HG02610 (cell line): ENCODE data around the gene TMPRSS12.
"Not testable (repeated sequence)": the region's sequence is repeated elsewhere in the genome, so short reads cannot be mapped to it uniquely, and the experiment has no call there.

Experiments
- ATAC-seq: cut with Tn5 transposase; IDR thresholded peaks from one replicate; pipeline ENCODE4 v1.9.1; 2021; ENCODE audit warnings: mild to moderate bottlenecking, moderate library complexity; ENCODE audit not compliant: unreplicated experiment

The TMPRSS12 gene

DNA sequence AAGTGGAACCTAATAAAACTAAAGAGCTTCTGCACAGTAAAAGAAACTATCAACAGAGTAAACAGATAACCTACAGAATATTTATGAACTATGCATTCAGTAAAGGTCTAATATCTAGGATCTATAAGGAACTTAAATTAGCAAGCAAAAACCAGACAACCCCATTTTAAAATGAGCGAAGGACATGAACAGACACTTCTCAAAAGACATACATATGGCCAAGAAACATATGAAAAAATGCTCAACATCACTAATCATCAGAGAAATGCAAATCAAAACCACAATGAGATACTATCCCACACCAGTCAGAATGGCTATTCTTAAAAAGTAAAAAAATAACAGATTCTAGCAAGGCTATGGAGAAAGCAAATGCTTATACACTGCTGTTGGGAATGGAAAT is 12.5 kb downstream of the TMPRSS12 start:
- ATAC-seq = not testable (repeated sequence)

DNA sequence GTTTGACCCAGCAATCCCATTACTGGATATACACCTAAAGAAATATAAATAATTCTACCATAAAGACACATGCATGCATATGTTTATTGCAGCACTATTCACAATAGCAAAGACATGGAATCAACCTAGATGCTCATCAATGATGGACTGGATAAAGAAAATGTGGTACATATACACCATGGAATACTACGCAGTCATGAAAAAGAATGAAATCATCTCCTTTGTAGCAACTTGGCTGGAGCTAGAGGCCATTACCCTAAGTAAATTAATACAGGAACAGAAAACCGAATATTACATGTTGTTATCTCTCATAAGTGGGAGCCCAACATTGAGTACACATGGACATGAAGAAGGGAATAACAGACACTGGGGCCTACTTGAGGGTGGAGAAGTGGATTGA is 13.0 kb downstream of the TMPRSS12 start:
- not testable (repeated sequence) for ATAC-seq

DNA sequence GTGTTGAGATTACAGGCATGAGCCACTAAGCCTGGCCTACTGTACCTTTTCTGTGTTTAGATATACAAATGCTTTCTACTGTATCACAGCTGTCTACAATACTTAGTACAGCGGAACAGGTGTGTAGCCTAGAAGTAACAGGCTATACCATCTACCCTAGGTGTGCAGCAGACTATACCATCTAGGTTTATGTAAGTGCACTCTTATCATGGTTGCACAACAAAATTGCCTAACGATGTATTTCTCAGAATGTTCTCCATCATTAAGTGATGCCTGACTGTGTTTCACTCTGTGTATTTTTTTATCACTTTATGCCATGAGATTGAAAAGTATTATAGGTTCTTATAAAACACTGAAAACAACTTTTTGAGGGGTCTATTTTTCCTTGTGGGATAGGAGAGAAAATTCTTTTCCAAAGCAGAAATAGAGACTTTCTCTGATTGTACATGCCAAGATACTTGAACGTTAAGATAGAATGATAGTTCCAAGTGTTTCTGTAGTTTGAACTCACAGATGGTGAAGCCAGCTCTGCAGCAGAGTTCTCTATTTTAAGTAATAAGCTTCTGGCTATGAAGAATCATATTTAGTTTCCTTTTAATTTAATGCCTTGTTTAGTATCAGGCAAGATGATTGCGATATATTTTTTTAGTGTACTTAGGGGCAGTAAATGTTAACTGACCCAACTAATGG is 17.0 kb downstream of the TMPRSS12 start:
- no peak for ATAC-seq

DNA sequence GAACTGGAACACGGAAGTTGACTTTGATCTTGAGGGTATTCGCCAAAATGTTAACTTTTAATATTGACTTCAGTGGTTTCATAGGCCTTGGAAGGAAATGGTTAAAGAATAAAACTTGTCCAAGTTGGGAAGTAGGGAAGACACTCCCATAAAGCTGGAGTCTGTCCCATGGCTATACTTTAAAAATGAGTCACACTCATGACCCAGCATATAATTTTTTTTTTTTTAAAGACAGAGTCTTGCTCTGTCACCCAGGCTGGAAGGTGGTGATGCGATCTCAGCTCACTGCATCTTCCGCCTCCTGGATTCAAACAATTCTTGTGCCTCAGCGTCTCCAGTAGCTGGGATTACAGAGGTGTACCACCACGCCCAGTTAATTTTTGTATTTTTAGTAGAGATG is 19.6 kb downstream of the TMPRSS12 start:
- ATAC-seq = no peak

DNA sequence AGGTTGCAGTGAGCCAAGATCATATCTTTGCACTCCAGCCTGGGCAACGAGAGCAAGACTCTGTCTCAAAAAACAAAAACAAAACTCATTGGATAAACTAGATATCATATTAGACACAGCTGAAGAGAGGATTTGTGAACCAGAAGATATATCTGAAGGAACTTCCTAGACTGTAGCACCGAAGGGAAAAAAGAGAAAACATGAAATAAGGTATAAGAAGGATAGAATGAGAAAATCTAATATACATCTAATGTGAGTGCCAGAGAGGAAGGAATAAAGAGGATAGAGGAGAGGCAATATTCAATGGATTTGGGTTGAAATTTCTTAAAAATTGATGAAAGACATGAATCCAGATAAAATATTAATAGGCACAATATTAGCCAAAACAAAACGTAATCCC is 22.5 kb downstream of the TMPRSS12 start:
- ATAC-seq = no peak

DNA sequence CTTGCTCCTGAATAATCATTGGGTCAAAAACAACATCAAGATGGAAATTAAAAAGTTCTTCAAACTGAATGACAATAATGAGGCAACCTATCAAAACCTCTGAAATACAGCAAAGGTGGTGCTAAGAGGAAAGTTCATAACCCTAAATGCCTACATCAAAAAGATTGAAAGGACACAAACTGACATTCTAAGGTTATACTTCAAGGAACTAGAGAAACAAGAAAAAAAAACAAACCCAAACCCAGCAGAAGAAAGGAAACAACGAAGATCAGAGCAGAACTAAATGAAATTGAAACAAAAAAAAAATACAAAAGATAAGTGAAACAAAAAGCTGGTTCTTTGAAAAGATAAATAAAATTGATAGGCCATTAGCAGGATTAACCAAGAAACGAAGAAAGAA is 26.2 kb downstream of the TMPRSS12 start:
- ATAC-seq = not testable (repeated sequence)

DNA sequence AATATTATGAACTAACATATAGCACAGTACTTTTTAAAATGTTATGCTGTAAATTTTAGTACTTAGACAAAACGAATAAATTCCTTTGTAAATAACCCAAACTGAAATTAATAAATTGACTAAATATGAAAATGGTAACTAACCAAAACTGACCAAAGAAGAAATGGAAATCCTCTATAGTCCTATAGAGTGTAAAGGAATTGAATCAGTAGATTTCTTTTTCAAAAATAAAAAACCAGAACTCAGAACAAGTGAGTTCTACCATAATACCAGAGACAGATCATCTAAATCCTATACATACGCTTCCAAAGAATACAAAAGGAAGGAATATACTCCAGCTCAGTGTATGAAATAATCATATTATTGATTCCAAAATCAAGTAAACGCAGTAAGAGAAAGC is 39.8 kb downstream of the TMPRSS12 start:
- ATAC-seq = no peak

DNA sequence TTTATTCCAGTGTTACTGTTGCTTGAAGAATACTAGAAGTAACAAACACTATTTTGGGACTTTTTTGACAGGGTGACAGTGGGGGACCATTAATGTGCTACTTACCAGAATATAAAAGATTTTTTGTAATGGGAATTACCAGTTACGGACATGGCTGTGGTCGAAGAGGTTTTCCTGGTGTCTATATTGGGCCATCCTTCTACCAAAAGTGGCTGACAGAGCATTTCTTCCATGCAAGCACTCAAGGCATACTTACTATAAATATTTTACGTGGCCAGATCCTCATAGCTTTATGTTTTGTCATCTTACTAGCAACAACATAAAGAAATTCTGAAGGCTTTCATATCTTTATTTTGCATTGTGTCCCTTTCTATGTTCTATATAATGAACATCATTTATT is 44.5 kb downstream of the TMPRSS12 start:
- no peak for ATAC-seq

DNA sequence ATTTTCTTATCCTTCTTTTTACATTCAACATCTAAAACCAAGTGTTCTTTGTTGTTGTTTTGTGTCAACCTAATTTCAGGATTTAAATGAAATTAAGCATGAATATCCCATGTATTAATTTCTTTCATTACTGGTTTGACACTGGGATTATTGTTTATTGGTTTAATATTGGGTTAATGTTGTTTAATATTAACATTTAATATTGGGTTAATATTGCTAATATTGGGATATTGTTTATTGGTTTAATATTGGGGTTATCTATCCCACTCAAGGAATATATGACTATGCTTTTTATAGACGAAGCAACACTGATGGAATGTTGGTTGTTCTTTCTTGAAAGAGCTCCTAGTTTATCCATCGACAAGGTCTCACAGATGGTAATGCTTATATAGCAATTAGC is 45.9 kb downstream of the TMPRSS12 start:
- ATAC-seq = no peak

DNA sequence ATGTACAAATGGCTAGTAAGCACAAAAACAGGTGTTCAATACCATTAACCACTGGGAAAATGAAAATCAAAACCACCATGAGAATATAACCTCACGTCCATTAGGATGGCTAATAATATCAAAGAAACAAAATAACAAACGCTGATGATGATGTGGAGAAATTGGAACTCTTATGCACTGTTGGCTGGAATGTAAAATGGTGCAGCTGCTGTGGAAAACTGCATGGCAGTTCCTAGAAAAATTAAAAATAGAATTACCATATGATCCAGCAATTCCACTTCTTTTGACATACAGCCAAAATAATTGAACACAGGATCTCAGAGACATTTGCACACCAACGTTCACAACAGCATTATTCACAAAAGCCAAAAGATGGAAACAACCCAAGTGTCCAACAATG is 51.5 kb downstream of the TMPRSS12 start:
- no peak for ATAC-seq

DNA sequence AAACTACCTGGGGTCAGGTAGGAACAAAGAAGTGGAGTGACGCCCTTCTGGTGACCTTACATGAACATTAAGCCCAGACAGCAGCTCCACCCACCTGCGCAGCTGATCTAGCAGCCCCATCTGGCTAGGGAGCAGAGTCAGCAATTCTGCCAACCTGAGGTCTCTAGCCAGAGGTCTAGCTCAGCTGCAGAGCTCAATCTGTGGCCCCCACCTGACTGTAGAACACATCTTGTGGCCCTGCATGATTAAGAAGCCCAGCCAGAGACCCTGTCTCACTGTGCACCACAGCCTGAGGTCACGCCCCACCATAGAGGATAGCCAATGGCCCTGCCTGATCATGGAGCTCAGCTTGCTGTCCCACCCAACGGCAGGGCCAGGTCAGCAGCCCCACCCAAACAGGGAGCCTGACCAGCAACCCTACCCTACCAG is 59.0 kb downstream of the TMPRSS12 start:
- ATAC-seq = no peak

DNA sequence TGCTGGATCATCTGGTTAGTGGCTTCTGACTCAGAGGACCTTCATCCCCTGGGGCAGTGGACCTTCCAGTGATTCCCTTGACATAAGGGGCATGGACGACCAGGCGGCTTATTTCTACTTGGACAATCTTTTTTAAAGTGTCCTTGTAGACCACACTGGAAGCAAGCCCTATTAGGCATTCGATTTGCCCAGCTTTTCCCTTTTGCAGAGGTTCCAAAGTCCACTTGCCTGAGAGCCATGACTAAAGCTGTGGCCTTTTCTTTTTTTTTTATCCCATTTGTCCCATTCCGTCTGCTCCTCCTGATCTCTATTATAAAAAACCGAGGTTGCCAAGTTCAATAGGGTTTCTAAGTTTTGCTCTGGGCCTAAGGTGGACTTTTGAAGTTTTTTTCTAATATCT is 65.8 kb downstream of the TMPRSS12 start:
- not testable (repeated sequence) for ATAC-seq

DNA sequence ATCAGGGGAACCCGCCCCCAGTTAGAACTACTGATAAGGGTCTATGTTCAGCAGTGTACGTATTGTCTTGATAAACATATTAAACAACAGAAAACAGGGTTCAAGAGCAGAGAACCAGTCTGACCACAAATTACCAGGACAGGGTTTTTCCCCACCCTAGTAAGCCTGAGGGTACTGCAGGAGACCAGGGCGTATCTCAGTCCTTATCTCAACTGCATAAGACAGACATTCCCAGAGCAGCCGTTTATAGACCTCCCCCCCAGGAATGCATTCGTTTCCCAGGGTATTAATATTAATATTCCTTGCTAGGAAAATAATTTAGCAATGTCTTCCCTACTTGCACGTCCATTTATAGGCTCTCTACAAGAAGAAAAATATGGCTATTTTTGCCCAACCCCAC is 69.6 kb downstream of the TMPRSS12 start:
- not testable (repeated sequence) for ATAC-seq

DNA sequence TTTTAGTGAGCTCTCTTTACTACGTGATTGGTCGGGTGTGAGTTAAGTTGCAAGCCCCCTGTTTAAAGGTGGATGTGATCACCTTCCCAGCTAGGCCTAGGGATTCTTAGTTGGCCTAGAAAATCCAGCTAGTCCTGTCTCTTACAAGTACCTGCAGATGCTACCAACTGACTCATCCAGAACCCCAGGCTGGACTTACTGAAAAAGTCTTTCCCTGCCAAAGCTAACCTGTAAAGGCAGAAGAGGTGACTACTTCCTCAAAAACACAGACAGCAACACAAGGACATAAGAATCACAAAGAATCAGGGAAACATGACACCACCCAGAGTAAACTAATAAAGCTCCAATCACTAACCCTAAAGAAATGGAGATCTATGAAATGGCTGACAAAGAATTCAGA is 70.5 kb downstream of the TMPRSS12 start:
- no peak for ATAC-seq

DNA sequence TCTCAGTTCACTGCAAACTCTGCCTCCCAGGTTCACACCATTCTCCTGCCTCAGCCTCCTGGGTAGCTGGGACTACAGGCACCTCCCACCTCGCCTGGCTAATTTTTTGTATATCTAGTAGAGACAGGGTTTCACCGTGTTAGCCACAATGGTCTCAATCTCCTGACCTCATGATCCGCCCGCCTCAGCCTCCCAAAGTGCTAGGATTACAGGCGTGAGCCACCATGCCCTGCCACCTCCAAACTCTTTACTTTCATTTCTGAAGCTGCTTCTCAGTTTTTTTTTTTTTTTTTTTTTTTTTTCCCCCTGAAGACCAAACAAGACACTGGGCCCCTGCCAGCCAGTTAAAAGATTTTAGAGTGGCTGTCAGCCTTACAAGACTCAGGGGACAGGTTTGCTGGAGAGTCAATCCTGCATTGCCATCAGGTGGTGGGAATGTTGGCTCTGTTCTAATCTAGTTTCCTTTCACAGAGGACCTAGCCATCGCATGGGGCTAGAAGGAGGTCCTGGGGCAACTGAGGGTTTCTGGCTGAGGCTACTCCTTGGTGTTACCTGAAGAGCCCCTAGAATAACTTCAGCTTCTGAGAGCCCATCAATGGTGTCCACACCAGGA is 72.3 kb downstream of the TMPRSS12 start:
- no peak for ATAC-seq

DNA sequence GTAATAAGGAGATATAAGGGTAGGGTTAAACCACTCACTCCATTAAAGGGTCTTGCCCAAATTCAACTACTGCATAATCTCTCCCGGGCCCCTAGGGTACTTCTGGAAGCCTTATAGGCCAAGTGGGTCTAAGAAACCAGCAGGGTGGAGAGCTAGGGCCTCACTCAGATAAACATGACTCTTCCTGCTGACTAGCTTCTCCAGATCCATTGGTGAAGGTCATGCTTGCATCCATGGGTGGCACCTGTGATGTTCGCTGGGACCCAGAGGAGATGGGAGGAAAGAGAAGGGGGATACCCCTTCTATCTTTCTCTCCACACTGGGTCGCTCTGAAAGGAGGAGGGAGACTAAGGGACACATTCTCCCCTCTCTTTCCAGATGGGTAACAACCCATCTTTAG is 73.6 kb downstream of the TMPRSS12 start:
- ATAC-seq = no peak

DNA sequence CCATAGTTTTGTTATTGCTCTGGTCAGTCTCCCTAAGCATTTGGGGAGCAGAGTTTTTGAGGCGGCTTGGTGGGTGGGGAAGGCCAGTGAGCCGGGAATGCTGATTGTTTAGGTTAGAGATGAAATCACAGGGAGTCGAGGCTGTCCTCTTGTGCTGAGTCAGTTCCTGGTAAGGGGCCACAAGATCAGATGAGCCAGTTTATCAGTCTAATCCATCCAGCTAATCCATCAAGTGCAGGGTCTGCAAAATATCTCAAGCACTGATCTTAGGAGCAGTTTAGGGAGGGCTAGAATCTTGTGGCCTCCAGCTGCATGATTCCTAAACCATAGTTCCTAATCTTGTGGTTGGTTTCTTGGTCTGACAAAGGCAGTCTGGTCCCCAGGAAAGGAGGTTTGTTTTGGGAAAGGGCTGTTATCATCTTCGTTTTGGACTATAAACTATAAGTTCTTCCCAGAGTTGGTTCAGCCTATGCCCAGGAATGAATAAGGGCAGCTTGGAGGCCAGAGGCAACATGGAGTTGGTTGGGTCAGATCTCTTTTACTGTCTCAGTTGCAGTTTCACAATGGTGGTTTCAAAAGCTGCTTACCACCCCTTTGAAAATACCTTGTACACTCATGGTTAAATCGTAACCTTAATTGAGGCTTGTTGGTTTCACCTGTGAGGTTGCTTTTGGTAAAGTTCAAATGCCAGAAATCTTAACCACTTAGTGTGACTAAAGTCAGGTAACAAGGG is 76.0 kb downstream of the TMPRSS12 start:
- no peak for ATAC-seq

DNA sequence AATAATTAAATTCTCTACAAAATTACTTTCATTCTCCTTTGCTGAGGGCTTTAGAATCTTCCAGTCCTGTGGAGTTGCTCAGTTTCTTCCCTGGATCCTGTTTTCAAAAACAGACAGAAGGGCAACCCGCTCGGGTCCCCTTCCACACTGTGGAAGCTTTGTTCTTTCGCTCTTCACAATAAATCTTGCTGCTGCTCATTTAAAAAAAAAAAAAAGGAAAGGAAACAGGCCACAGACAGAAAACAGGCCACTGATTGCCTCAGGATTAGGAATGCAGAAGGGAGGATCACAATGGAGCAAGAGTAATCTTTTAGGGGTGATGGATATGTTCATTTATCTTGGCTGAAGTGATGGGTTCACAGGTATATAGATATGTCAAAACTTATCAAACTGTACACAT is 80.1 kb downstream of the TMPRSS12 start:
- no peak for ATAC-seq

DNA sequence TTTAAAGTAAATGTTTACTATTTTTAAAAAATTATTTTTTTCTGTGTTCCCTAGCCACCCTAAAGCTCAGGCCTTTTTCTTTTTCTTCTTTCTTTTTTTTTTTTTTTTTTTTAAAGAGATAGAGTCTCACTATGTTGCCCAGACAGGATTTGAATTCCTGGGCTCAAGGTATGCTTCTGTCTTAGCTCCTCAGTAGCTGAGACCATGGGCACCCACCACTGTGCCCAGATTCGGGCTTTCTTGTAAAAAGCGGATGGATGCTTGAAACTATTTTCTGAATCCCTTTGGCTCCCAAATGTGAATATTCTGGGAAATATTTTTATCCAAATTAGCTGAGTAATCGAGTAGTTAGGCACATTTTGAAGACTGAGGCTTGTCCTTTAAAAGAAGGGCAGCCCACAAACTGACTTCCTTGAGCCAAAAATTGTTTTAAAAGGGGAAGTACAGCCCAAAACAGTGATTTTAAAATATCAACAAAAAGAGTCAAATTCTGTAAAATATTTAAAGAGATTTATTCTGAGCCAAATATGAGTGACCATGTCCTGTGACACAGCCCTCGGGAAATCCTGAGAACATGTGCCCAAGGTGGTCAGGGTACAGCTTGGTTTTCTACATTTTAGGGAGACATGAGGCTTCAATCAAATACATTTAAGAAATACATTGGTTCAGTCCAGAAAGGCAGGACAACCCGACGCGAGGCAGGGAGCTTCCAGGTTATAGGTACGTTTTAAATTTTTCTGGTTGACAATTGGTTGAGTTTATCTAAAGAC is 80.8 kb downstream of the TMPRSS12 start:
- no peak for ATAC-seq

DNA sequence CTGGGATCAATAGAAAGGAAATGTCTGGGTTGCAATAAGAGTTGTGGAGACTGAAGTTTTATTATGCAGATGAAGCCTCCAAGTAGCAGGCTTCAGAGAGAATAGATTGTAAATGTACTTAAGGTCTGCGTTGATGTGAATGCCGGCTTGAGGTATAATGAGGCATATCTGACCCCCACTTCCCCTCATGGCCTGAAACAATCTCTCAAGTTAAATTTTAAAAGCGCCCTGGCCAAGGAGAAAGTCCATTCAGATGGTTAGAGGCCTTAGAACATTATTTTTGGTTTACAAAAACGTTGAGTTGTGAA is 81.4 kb downstream of the TMPRSS12 start:
- ATAC-seq = peak; percentile 19
